ENCODE measurements around the gene RARG. TPM values are rescaled to one million over a fixed set of nuclear protein-coding genes. Genes with fewer than 3 reads are reported as not detected.
A peak's percentile ranks its signal among the peaks of the same experiment; 100 is the strongest.

RARG gene
- total and polyA plus RNA-seq, 2 of the 8 experiments (the other 6 are each of a cell fraction or from before 2014, with no cell fraction given), result 68.6 to 68.9 TPM

DNA sequence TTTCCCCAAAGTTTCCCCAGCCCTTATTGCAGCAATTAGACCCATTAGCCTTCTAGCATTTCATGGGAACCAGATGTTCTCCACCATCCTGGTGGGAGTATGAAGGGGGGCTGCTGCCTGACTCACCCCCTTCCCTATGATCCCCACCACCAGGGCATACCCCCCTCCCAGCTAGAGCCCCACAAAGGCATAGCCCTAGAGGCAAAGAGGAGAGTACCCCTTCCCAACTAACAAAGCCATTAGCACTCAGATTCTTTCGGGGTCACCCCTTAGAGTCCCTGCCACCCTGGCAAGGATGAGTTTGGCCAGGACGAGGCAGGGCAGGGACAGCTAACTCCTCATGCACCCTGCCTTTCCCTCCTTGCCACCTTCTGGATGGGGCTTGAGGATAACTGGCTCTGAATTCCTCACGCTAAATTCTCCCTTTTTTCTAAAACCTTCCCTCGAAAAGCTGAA is 9.2 kb downstream of the RARG start:
- peaks cover 0 to 3% of the 10 kb centered on the region in 2 experiments for H4K20me1 ChIP-seq (replicated peaks in 1 of 2; ENCODE audit: control insufficient read depth in 1 of 2, insufficient read depth in 2 of 2, low read length in 2 of 2)
- H2BK12ac ChIP-seq (ENCODE audit: low read depth, low read length), result peak overlapping the region; percentile 88; the same call in 1 of the 2 replicates
- peaks cover 0 to 3% (median 0%) of the 10 kb centered on the region in 4 experiments; a peak in 1 of 7 replicates for H3K27me3 ChIP-seq (replicated peaks in 1 of 4; ENCODE audit: control insufficient read depth in 3 of 4, extremely low read depth in 1 of 4, insufficient read depth in 3 of 4, low read length in 3 of 4)
- H3K4me2 ChIP-seq (ENCODE audit: insufficient read depth in 1 of 2, low read depth in 2 of 2, low read length in 2 of 2), result peak overlapping the region; percentile 99 to 100
- no peaks in the 10 kb centered on the region for H3K9me3 ChIP-seq (ENCODE audit: insufficient read depth in 2 of 2, low read depth in 1 of 2, low read length in 1 of 2)
- H4K5ac ChIP-seq (ENCODE audit: insufficient read length, low read depth, low read length), result peak overlapping the region; percentile 49
- TF ChIP-seq NRF1 (IDR thresholded peaks at IDR 0.05; ENCODE audit: low read depth, low read length) (no peak), MAX (IDR thresholded peaks at IDR 0.05) (peak; percentile 41; the same call in 1 of the 2 replicates)
- TF ChIP-seq, protein P1, sequence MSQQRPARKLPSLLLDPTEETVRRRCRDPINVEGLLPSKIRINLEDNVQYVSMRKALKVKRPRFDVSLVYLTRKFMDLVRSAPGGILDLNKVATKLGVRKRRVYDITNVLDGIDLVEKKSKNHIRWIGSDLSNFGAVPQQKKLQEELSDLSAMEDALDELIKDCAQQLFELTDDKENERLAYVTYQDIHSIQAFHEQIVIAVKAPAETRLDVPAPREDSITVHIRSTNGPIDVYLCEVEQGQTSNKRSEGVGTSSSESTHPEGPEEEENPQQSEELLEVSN (IDR thresholded peaks at IDR 0.05), result peak; percentile 66
- peak overlapping the region; percentile 91; the same call in 1 of the 2 replicates for H2AK5ac ChIP-seq (ENCODE audit: low read depth, low read length)
- ChIA-PET CTCF (ENCODE audit: partially characterized antibody) (interaction anchor here (0.7 to 22.3 kb wide), 4 partner anchors 9 to 165 kb away, joined by 4 to 654 read pairs (median 273); partner anchors contain the start of genes ESPL1 and RARG), POLR2A (ENCODE audit: partially characterized antibody) (interaction anchor here (0.9 to 13.6 kb wide), 11 partner anchors 3 to 99 kb away, joined by 3 to 151 read pairs (median 4); partner anchors contain the start of genes AAAS, CSAD, PFDN5 and RARG)
- DNase-seq (ENCODE audit: low read depth in 1 of 2, low spot score in 2 of 2) (no peak), FAIRE-seq (no peak)
- peaks cover 32 to 57% (median 42%) of the 10 kb centered on the region in 4 experiments for H3K4me1 ChIP-seq (replicated peaks in 1 of 4; ENCODE audit: control insufficient read depth in 3 of 4, insufficient read depth in 4 of 4, low read length in 3 of 4)
- H3K9ac ChIP-seq (replicated peaks in 1 of 4; ENCODE audit: extremely low read depth in 1 of 4, low read depth in 3 of 4, low read length in 3 of 4), result peak overlapping the region in 1 of 4 experiments; percentile 43; a peak in 1 of 7 replicates
- peak overlapping the region; percentile 95 for H3K18ac ChIP-seq (ENCODE audit: extremely low read depth, low read length)
- H2AFZ ChIP-seq (ENCODE audit: low read length), result no peak overlapping the region
- no peak overlapping the region for H3K14ac ChIP-seq (ENCODE audit: insufficient read length)
- peak overlapping the region; percentile 91 for H4K91ac ChIP-seq (replicated peaks; ENCODE audit: insufficient read length, low read length)
- H2BK20ac ChIP-seq (ENCODE audit: low read length), result peak overlapping the region; percentile 67; the same call in 1 of the 2 replicates
- peak overlapping the region; percentile 58 for H2BK120ac ChIP-seq (replicated peaks; ENCODE audit: low read depth, low read length)
- H2BK15ac ChIP-seq (ENCODE audit: low read length), result peak overlapping the region; percentile 48; the same call in 1 of the 2 replicates
- no peak overlapping the region for H3K27ac ChIP-seq (ENCODE audit: low read depth, low read length)
- no peaks in the 10 kb centered on the region; a peak in 1 of 8 replicates for H3K36me3 ChIP-seq (ENCODE audit: control insufficient read depth in 2 of 4, insufficient read depth in 4 of 4, low read length in 3 of 4)
- peak overlapping the region; percentile 77; the same call in 1 of the 2 replicates for H2BK5ac ChIP-seq (ENCODE audit: low read depth, low read length)
- H3K79me1 ChIP-seq (ENCODE audit: low read depth, low read length), result peaks cover 6% of the 10 kb centered on the region
- peaks cover 4 to 18% of the 10 kb centered on the region in 2 experiments; a peak in 3 of 4 replicates for H3K79me2 ChIP-seq (ENCODE audit: control insufficient read depth in 1 of 2, insufficient read depth in 2 of 2, low read length in 2 of 2)
- no peak overlapping the region for H3K56ac ChIP-seq (replicated peaks; ENCODE audit: insufficient read length, low read depth, low read length)
- H3K23me2 ChIP-seq (ENCODE audit: low read depth, low read length), result peaks cover 27% of the 10 kb centered on the region
- no peak overlapping the region for H4K8ac ChIP-seq (ENCODE audit: extremely low read depth, insufficient read depth, low read length)
- H3K4ac ChIP-seq (replicated peaks; ENCODE audit: insufficient read length, low read depth, low read length), result peak overlapping the region; percentile 4
- no peak overlapping the region for H3K23ac ChIP-seq (ENCODE audit: insufficient read length)
- peak overlapping the region in 1 of 4 experiments; percentile 89; a peak in 2 of 8 replicates for H3K4me3 ChIP-seq (ENCODE audit: extremely low read depth in 1 of 4, insufficient read depth in 2 of 4, low read depth in 3 of 4, low read length in 4 of 4)
- 32% methylated on average over 4 of the region's 4 CpGs; no CpG with 5 or more reads in 1 of the 2 experiments for WGBS, 2 experiments (ENCODE audit: extremely low coverage in 1 of 2, insufficient coverage in 1 of 2, insufficient read length in 1 of 2, insufficient replicate concordance in 2 of 2, low coverage in 1 of 2, low lambda C conversion rate in 2 of 2, missing lambda C conversion rate in 1 of 2)
